Activated naive CD8-positive, alpha-beta T cell treated with anti-CD3 and anti-CD28 coated beads for 36 hours (primary cell): ENCODE measurements around the gene ANG. TPM values are rescaled to one million over a fixed set of nuclear protein-coding genes. Genes with fewer than 3 reads are reported as not detected.
"Not testable (repeated sequence)": the region's sequence is repeated elsewhere in the genome, so short reads cannot be mapped to it uniquely, and the experiment has no call there.

Source experiments
- DNase-seq: peaks from one replicate; pipeline ENCODE4 v3.0.0; 2021
- H3K27ac Mint-ChIP-seq: one replicate; pipeline ENCODE4 v1.8.0; 2022; ENCODE audit warnings: mild to moderate bottlenecking, moderate library complexity, mixed read lengths
- H3K27me3 Mint-ChIP-seq: one replicate; pipeline ENCODE4 v1.8.0; 2022; ENCODE audit warnings: mild to moderate bottlenecking, mixed read lengths
- H3K36me3 Mint-ChIP-seq: one replicate; pipeline ENCODE4 v1.8.0; 2021; ENCODE audit warnings: mild to moderate bottlenecking, mixed read lengths
- H3K4me1 Mint-ChIP-seq: one replicate; pipeline ENCODE4 v1.8.0; 2021; ENCODE audit warnings: mixed read lengths
- H3K4me3 Mint-ChIP-seq: one replicate; pipeline ENCODE4 v1.8.0; 2022; ENCODE audit warnings: mild to moderate bottlenecking, moderate library complexity, mixed read lengths
- H3K9me3 Mint-ChIP-seq: one replicate; pipeline ENCODE4 v1.8.0; 2022; ENCODE audit warnings: mixed read lengths
- total RNA-seq, 2 experiments: library from RNA; stranded (reverse); gene quantifications; one replicate each; pipeline ENCODE4 v1.2.3, GENCODE V29; 2021

Gene ANG
- total RNA-seq, 2 experiments from 2014 or later, result 1.1 to 1.3 TPM

DNA sequence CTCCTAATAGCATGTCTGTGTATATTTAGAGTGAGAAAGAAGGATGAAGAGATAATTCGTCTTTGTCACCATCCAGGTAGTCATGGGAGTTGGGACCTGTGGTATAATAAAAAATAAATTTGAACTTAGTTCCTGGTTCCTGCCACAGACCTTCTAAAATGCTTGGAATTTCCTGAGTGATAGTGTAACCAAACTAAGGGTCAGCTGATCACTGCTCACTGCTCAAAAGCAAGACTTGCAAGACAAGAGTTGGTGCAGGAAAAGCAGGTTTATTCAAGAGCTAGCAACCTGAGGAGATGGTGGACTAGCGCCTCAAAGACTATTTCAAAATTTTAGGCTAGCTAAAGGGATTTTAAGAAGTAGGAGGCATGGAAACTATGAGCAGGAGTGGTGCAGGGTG is 19.1 kb downstream of the ANG start:
- Mint-ChIP-seq H3K9me3 (no peaks in the 10 kb centered on the region), H3K36me3 (no peaks in the 10 kb centered on the region), H3K4me3 (no peak overlapping the region), H3K27ac (no peak overlapping the region), H3K27me3 (no peaks in the 10 kb centered on the region), H3K4me1 (no peaks in the 10 kb centered on the region)
- no peak for DNase-seq

DNA sequence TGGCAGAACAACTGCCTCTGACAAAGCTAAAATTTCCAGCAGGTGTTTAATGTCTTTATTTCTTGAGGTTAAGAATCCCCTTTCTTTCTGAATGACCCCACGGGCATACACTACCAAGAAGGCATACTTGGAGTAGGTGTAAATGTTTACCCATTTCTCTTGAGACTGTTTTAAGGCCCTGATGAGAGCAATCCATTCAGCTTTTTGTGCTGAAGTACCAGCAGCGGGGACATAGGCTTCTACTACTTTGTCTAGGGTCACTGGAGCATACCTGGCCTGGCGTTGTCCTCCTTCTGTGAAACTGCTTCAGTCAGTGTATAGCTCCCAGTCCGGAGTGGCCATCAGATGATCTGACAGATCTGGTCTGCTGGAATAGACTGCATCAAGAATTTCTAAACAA is 22.7 kb downstream of the ANG start:
- no peaks in the 10 kb centered on the region for H3K27me3 Mint-ChIP-seq
- no peaks in the 10 kb centered on the region for H3K4me1 Mint-ChIP-seq
- no peak for DNase-seq
- no peak overlapping the region for H3K4me3 Mint-ChIP-seq
- H3K36me3 Mint-ChIP-seq, result no peaks in the 10 kb centered on the region
- H3K9me3 Mint-ChIP-seq, result no peaks in the 10 kb centered on the region
- H3K27ac Mint-ChIP-seq, result no peak overlapping the region

DNA sequence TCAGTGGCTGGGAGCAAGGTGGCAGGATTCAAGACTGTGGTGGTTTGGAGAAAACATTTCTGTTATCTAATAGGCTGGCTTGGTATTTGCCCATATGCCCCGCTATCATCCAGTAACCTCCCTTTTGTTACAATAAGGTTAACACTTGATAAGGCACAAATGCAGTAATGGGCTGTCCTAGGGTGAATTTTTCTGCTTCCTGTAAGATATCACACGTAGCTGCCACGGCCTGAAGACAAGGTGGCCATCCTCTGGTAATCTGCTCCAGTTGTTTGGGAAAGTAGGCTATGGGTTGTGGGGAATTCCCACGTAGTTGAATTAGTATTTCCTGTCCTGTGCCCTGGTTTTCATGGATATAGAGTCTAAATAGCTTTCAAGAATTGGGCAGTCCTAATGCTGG is 23.1 kb downstream of the ANG start:
- H3K27ac Mint-ChIP-seq, result no peak overlapping the region
- H3K36me3 Mint-ChIP-seq, result no peaks in the 10 kb centered on the region
- H3K4me1 Mint-ChIP-seq, result no peaks in the 10 kb centered on the region
- no peak overlapping the region for H3K4me3 Mint-ChIP-seq
- no peaks in the 10 kb centered on the region for H3K27me3 Mint-ChIP-seq
- DNase-seq, result no peak
- H3K9me3 Mint-ChIP-seq, result no peaks in the 10 kb centered on the region

DNA sequence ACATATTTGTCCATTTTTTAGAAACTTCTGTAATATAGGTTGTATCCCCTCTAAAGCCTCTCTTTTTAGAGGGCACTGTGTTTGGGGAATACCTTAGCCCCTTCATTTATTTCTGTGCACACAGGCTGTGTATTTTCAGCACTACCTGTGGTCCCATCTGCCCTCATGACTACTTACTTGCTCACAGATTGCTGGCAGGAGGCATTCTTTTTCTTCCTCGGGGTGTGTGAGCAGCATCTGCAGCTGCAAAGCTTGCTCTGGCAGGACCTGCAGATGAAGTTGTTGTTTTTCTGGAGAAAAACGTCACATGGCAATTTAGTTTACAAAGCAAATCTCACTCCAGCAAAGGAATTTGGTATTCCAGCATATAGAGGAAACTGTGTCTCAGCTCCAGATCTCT is 24.3 kb downstream of the ANG start:
- no peak overlapping the region for H3K4me3 Mint-ChIP-seq
- DNase-seq, result no peak
- no peaks in the 10 kb centered on the region for H3K36me3 Mint-ChIP-seq
- H3K27ac Mint-ChIP-seq, result no peak overlapping the region
- no peaks in the 10 kb centered on the region for H3K27me3 Mint-ChIP-seq
- H3K4me1 Mint-ChIP-seq, result no peaks in the 10 kb centered on the region
- H3K9me3 Mint-ChIP-seq, result no peaks in the 10 kb centered on the region

DNA sequence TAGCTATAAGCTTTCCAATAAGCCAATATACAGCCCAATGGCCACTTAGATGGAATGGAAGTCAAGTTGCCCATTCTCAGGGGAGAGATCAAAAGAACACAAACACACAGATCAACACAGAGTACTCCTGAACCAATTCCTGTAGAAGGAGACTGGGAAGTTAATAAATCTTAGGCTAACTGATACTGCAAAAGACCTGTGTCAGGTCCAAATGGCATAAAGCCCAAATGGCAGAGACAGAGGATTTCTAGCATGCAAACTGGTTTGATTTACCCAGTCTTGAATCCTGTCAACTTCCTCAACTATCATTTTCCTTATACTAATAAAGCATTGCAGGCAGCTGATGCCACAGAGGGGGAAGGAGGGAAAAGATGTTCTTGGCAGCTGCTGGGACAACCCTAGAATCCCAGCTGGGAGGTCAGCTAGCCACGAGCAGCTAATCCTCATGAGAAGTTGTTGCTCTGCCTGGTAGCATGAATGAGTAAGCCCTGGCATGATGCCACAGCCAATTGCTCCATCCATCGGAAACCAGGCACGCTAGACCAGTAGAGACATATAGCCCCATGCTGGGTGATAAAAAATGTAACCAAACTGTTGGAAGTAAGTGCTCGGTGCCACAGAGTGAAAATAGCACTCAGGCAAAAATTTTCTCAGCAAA is 26.2 kb downstream of the ANG start:
- Mint-ChIP-seq H3K27me3 (no peaks in the 10 kb centered on the region), H3K36me3 (no peaks in the 10 kb centered on the region), H3K9me3 (no peaks in the 10 kb centered on the region), H3K27ac (no peak overlapping the region), H3K4me3 (no peak overlapping the region), H3K4me1 (no peaks in the 10 kb centered on the region)
- no peak for DNase-seq

DNA sequence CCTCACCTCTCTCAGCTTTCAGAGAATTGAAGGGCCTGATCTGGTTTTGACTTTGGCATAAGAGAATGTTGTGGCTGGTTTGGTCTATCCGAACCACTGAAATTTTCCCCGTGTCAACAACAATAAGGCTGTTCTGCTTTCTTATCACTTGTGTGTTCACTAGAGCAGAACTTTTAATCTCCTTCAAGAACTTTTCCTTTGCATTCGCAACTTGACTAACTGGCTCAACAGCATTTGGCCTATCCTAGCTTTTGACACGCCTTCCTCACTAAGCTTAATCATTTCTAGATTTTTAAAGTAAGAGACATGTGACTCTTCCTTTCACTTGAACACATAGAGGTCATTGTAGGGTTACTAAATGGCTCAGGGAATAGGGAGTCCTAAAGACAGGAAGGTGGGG is 31.2 kb downstream of the ANG start:
- Mint-ChIP-seq H3K27ac (no peak overlapping the region), H3K4me1 (no peaks in the 10 kb centered on the region), H3K36me3 (no peaks in the 10 kb centered on the region), H3K4me3 (no peak overlapping the region), H3K9me3 (no peaks in the 10 kb centered on the region), H3K27me3 (peaks cover 32% of the 10 kb centered on the region)
- DNase-seq, result no peak

DNA sequence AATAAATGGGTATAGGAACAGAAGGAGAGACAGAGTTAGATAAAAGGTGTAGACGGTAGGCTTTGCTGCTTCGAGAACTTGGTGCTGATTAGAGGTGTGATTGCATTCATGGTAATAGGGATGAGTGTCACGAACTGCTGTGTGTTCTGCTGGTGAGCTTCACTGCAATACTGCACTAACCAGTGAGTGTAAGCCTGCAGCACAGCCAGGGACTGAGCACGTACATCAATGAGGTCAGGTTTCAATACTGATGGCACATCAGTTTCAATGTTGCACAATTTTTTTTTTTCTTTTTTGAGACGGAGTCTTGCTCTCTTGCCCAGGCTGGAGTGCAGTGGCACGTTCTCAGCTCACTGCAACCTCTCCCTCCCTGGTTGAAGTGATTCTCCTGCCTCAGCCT is 32.2 kb downstream of the ANG start:
- no peak for DNase-seq
- no peaks in the 10 kb centered on the region for H3K4me1 Mint-ChIP-seq
- no peaks in the 10 kb centered on the region for H3K36me3 Mint-ChIP-seq
- H3K27ac Mint-ChIP-seq, result no peak overlapping the region
- H3K4me3 Mint-ChIP-seq, result no peak overlapping the region
- no peaks in the 10 kb centered on the region for H3K9me3 Mint-ChIP-seq
- H3K27me3 Mint-ChIP-seq, result peaks cover 40% of the 10 kb centered on the region

DNA sequence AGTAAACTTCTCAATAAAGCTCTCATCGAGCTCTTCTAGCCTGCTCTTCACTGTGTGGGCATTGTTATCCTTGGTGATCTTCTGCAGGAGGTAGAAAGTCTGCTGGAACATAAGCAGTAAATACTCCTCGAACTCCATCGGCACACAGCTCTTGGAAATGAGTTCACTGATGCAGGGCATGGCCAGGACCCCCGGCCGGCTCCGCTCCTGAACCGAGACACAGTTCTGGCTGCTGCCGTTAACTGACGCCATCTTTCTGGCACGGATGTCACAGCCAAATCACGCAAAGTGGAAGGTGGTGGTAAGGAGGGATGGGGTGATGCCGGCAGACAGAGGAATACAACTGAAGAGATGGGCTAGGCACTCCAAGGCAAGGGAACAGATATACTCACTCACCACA is 33.5 kb downstream of the ANG start:
- peaks cover 48% of the 10 kb centered on the region for H3K27me3 Mint-ChIP-seq

DNA sequence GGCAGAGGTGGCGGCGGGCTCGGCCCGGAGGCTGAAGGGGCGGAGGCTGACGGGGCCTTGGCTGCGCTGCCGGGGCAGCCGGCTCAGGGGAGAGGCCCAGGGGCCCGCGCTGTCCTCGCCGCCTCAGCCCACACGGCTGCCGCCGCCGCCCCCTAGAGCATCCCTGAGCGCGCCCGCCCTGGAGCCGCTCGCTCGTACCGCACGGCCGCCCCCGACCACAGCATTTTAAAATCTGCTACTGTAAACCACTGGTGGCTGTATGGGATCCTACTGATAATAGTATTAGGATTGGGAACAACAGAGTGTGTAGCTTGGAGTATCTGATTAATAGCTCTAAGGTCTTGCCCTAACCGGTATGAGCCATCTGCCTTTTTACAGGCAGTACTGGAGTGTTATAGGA is 34.9 kb downstream of the ANG start:
- H3K27ac Mint-ChIP-seq, result no peak overlapping the region
- no peaks in the 10 kb centered on the region for H3K9me3 Mint-ChIP-seq
- H3K27me3 Mint-ChIP-seq, result peaks cover 48% of the 10 kb centered on the region
- DNase-seq, result peak; percentile 2
- H3K4me1 Mint-ChIP-seq, result no peaks in the 10 kb centered on the region
- no peak overlapping the region for H3K4me3 Mint-ChIP-seq
- no peaks in the 10 kb centered on the region for H3K36me3 Mint-ChIP-seq

More for the DNA sequence above, 33.5 kb downstream of the ANG start:
- H3K4me1 Mint-ChIP-seq, result no peaks in the 10 kb centered on the region
- no peak for DNase-seq
- no peak overlapping the region for H3K27ac Mint-ChIP-seq
- H3K9me3 Mint-ChIP-seq, result no peaks in the 10 kb centered on the region
- no peaks in the 10 kb centered on the region for H3K36me3 Mint-ChIP-seq
- H3K4me3 Mint-ChIP-seq, result no peak overlapping the region

DNA sequence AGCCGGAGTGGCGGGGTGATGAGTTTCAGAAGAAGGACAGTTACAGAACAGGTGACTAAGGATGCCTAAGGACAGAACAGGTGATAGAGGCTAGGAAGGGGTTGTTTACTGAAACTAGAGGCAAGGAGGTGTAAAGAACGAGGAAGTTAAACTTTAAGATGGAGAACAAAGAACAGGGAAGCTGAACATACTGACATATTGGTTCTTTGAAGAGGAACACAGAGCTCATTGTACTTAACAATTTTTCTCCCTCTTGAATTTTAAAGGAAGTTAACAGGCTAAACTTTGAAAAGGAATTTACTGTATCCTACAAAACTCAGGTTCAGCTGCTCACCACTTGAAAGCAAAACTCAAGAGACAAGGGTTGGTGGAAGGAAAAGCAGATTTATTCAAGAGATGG is 37.6 kb downstream of the ANG start:
- H3K36me3 Mint-ChIP-seq, H3K4me1 Mint-ChIP-seq, H3K27ac Mint-ChIP-seq, H3K4me3 Mint-ChIP-seq, H3K9me3 Mint-ChIP-seq, DNase-seq: not testable (repeated sequence)
- peaks cover 48% of the 10 kb centered on the region for H3K27me3 Mint-ChIP-seq

DNA sequence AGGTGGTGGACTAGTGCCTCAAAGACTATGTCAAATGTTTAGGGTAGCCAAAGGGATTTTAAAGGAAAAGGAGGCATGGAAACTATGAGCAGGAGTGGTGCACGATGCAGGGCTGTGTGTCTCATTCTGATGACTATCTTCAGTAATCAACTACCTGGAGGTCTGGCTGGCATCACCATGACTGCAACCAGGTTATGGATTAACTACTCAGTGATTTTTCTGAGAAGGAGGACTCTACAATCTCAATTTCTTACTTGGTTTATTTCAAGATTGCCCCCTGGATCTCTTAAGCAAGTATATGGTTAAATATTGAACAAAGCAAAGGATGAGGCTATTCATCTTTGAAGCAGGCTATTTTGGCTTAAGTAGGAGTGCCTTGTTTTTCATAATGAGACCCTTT is 38.0 kb downstream of the ANG start:
- Mint-ChIP-seq H3K4me3 (no peak overlapping the region), H3K9me3 (no peaks in the 10 kb centered on the region), H3K27me3 (peaks cover 44% of the 10 kb centered on the region), H3K27ac (no peak overlapping the region), H3K4me1 (no peaks in the 10 kb centered on the region), H3K36me3 (no peaks in the 10 kb centered on the region)
- no peak for DNase-seq

DNA sequence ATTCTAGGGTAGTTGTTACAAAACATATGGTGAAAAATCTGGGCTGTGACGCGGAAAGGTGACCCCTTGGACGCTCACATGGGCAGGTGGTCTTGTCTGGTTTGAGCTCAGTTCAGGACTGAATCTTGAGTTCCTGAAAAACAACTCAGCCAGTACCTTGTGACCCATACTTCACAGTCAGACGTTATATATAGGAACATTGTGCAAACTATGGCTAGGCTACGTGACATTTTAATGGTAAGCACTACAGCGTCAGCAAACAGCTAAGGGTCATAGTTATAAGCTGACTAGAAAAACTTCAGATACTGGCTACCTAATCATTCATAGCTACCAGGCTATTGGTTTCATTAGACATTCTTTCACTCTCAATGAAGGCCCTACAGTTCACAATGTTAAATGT is 42.3 kb downstream of the ANG start:
- Mint-ChIP-seq H3K9me3 (no peaks in the 10 kb centered on the region), H3K36me3 (no peaks in the 10 kb centered on the region), H3K27ac (no peak overlapping the region), H3K4me1 (no peaks in the 10 kb centered on the region), H3K4me3 (no peak overlapping the region), H3K27me3 (peaks cover 6% of the 10 kb centered on the region)
- no peak for DNase-seq

DNA sequence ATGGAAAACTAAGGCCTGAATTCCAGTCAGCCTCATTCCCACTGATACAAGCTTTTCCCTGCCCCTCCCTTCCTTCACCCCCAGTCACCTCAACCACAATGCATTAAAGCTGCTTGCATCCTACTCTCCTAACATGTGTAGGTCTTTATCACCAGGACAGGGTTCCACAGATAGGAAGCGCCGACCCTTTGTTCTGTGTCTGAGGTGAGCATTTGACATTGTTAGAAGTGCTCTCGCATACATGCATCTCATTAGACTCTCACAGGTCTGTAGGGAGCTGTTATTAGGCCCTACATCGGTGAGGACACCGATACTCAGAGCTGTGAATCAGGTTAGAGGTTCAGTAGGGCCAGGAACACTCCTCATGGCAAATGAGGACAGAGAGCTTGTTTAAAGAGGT is 43.9 kb downstream of the ANG start:
- H3K4me1 Mint-ChIP-seq, result no peaks in the 10 kb centered on the region
- H3K27me3 Mint-ChIP-seq, result no peaks in the 10 kb centered on the region
- H3K27ac Mint-ChIP-seq, result no peak overlapping the region
- DNase-seq, result no peak
- H3K4me3 Mint-ChIP-seq, result no peak overlapping the region
- no peaks in the 10 kb centered on the region for H3K9me3 Mint-ChIP-seq
- H3K36me3 Mint-ChIP-seq, result no peaks in the 10 kb centered on the region

DNA sequence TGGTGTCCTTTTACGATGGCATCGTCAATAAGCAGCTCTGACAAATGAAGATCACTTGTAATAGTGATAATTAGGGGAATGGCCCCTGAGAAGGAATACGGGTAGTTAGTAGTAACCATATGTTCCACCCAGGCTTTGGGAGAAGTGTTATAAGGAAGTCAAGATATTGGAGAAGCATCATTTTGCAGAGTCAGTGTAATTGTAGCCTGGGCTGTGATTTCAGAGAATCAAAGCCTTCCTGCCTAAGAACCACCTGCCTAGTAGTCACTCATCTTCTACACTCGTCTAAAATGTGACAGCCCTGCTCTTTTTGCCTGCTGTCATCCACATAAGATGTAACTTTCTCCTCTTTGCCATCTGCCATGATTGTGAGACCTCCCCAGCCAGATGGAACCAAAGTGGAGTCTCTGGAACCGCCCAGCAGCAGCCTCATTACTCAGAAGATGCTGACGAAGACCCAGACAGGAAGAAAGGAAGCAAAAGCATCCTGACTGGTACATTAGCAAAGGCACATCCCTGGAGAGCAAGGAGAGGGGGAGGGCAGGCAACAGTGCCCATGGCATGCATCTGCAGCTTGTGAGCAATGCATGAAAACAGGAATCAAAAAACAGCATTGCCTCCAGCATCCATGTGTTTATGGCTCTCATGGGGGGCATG is 44.5 kb downstream of the ANG start:
- Mint-ChIP-seq H3K27me3 (no peaks in the 10 kb centered on the region), H3K4me3 (no peak overlapping the region), H3K4me1 (no peaks in the 10 kb centered on the region), H3K9me3 (no peaks in the 10 kb centered on the region), H3K27ac (no peak overlapping the region), H3K36me3 (no peaks in the 10 kb centered on the region)
- DNase-seq, result no peak

DNA sequence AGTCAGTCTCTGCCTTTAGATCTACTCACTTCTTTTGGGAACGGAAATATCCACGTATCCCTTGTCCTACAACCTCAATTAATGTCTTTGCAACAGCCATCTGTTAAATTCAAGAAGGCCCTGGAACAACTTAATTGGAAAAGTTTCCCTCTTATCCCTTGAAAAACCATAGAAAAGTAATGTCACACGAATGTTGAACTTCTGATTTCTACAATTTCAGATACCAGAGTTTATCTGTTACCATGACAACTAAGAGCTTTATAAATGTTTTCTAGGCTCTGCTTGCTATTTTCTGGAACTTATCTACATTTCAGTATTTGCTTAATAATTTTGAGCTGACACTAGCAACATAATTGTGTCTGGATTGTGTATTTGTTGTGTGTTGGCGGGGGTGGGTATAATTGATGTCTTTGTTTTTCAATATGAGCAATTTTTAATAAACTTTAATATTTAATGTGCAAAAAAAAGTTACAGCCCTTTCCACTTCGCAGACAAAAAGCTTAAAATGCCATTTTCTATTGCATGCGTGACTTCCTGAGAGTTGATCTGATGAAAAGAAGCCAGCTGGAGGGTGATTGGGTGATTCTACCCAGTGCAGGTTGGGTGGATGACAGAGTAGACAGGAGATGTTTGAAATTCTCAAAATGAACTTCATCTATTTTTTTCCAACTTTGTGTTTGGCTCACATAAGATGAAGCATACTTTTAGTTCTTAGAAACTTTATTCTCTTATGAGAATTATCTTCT is 45.3 kb downstream of the ANG start:
- DNase-seq, result no peak
- Mint-ChIP-seq H3K4me1 (no peaks in the 10 kb centered on the region), H3K36me3 (no peaks in the 10 kb centered on the region), H3K4me3 (no peak overlapping the region), H3K9me3 (no peaks in the 10 kb centered on the region), H3K27me3 (no peaks in the 10 kb centered on the region), H3K27ac (no peak overlapping the region)

DNA sequence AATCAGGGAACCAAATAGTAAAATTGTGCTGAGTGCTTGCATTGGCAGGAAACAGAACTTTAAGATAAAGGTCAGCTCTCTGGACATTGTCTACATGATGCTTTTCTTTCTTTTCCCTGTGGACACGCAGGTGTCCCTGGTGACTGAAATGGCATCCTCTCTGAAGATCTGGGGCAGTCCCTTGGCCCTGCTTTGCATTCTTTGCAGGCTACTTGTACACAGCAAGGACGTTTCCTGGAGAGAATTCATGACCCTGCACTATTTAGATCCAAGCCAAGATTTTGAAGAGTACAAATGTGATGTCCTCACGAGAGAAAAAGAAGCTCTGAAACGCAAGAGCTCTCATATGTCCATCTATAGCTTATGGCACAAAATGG is 45.9 kb downstream of the ANG start:
- Mint-ChIP-seq H3K27ac (no peak overlapping the region), H3K4me3 (no peak overlapping the region), H3K27me3 (no peaks in the 10 kb centered on the region), H3K9me3 (no peaks in the 10 kb centered on the region), H3K4me1 (no peaks in the 10 kb centered on the region), H3K36me3 (no peaks in the 10 kb centered on the region)
- no peak for DNase-seq
